ENCODE measurements around the gene NCOA7.

The NCOA7 gene

GRCh38 chr6:125952764-125953501 is 162.2 kb downstream of the NCOA7 start:
- H3K27ac ChIP-seq = no peak overlapping the region
- TF ChIP-seq ZFX (IDR thresholded peaks at IDR 0.05; ENCODE audit: borderline replicate concordance) (no peak), CTCF (IDR thresholded peaks at IDR 0.05) (no peak)

- TF ChIP-seq CTCF (IDR thresholded peaks at IDR 0.05) (peak; percentile 32), ZFX (IDR thresholded peaks at IDR 0.05; ENCODE audit: borderline replicate concordance) (no peak)
- no peak overlapping the region for H3K27ac ChIP-seq
Observed at GRCh38 chr6:125953502-125953875, 162.7 kb downstream of the NCOA7 start.

- no peak for TF ChIP-seq CTCF (IDR thresholded peaks at IDR 0.05)
- no peak for TF ChIP-seq ZFX (IDR thresholded peaks at IDR 0.05; ENCODE audit: borderline replicate concordance)
- no peak overlapping the region for H3K27ac ChIP-seq
Observed at GRCh38 chr6:125954735-125955339, 164.1 kb downstream of the NCOA7 start.

GRCh38 chr6:125955973-125956372 is 165.2 kb downstream of the NCOA7 start:
- no peak for TF ChIP-seq ZFX (IDR thresholded peaks at IDR 0.05; ENCODE audit: borderline replicate concordance)
- no peak for TF ChIP-seq CTCF (IDR thresholded peaks at IDR 0.05)
- H3K27ac ChIP-seq = peak overlapping the region; percentile 67

GRCh38 chr6:125956506-125957390 is 166.0 kb downstream of the NCOA7 start, which contains the start of gene HINT3:
Gene HINT3, plus strand, starts transcription at chr6:125956770. Its CDS starts 208 bp downstream, at chr6:125956978.
- peak; percentile 98 for TF ChIP-seq CTCF (IDR thresholded peaks at IDR 0.05)
- no peak for TF ChIP-seq ZFX (IDR thresholded peaks at IDR 0.05; ENCODE audit: borderline replicate concordance)
- H3K27ac ChIP-seq = peak within 1 kb of the TSS; percentile 67

- peak overlapping the region; percentile 67 for H3K27ac ChIP-seq
- TF ChIP-seq CTCF (IDR thresholded peaks at IDR 0.05) (no peak), ZFX (IDR thresholded peaks at IDR 0.05; ENCODE audit: borderline replicate concordance) (no peak)
Observed at GRCh38 chr6:125957391-125957693, 166.6 kb downstream of the NCOA7 start.

All from 22Rv1 (cell line).